ENCODE results near the gene TCEA3. TPM values are rescaled to one million over a fixed set of nuclear protein-coding genes. Genes with fewer than 3 reads are reported as not detected.

The TCEA3 gene
- total and polyA plus RNA-seq, 2 experiments from 2014 or later = not detected

GRCh38 chr1:23408797-23409290 lies 15.7 kb downstream of the TCEA3 start:
- peaks cover 17% of the 10 kb centered on the region for H3K27me3 Mint-ChIP-seq (ENCODE audit: insufficient read depth, low read depth, poor library complexity)

More at GRCh38 chr1:23408797-23409290, 15.7 kb downstream of the TCEA3 start:
- Histone ChIP-seq H3K36me3 (ENCODE audit: insufficient read depth) (no peaks in the 10 kb centered on the region), H2AFZ (no peak overlapping the region), H3K4me2 (no peak overlapping the region), H3K4me3 (no peak overlapping the region), H3F3A (replicated peaks; ENCODE audit: low read depth) (no peaks in the 10 kb centered on the region), H3K79me2 (replicated peaks; ENCODE audit: insufficient read depth) (no peaks in the 10 kb centered on the region), H3K27me3 (ENCODE audit: insufficient read depth) (peaks cover 96% of the 10 kb centered on the region), H3K9me2 (ENCODE audit: insufficient read depth) (no peaks in the 10 kb centered on the region), H3K4me1 (ENCODE audit: insufficient read depth) (no peaks in the 10 kb centered on the region), H4K20me1 (replicated peaks; ENCODE audit: insufficient read depth) (0 out of 2 replicates have a peak, but pooled peaks cover 8% of the 10 kb centered on the region), H3K27ac (ENCODE audit: low read depth) (no peak overlapping the region)
- Mint-ChIP-seq H3K4me1 (no peaks in the 10 kb centered on the region; the same call in 2 of the 3 replicates), H3K4me3 (no peak overlapping the region), H3K36me3 (ENCODE audit: low read depth) (no peaks in the 10 kb centered on the region), H3K27ac (no peak overlapping the region), H3K9me3 (no peaks in the 10 kb centered on the region; the same call in 2 of the 3 replicates)
- TF ChIP-seq STAT1 (IDR thresholded peaks at IDR 0.05; ENCODE audit: unreplicated experiment) (no peak), ETS1 (IDR thresholded peaks at IDR 0.05) (no peak), POLR2AphosphoS5 (IDR thresholded peaks at IDR 0.05; ENCODE audit: low read depth) (no peak), ZNF114 (CRISPR knock-in tag; IDR thresholded peaks at IDR 0.05) (no peak), EZH2 (IDR thresholded peaks at IDR 0.05; ENCODE audit: low read depth, unreplicated experiment) (no peak), CTCF (conservative IDR thresholded peaks at IDR 0.05; ENCODE audit: low read depth in 2 of 2) (no peak), ZNF331 (CRISPR knock-in tag; IDR thresholded peaks at IDR 0.05; ENCODE audit: low read depth) (no peak), JUNB (IDR thresholded peaks at IDR 0.05; ENCODE audit: unreplicated experiment) (no peak), EZH2phosphoT487 (IDR thresholded peaks at IDR 0.05; ENCODE audit: unreplicated experiment) (no peak), REST (IDR thresholded peaks at IDR 0.05; ENCODE audit: unreplicated experiment) (no peak), CREB1 (CRISPR knock-in tag; IDR thresholded peaks at IDR 0.05; ENCODE audit: low read depth) (no peak), ZNF462 (CRISPR knock-in tag; IDR thresholded peaks at IDR 0.05) (no peak), NANOG (IDR thresholded peaks at IDR 0.05; ENCODE audit: borderline replicate concordance) (no peak)
- DNase-seq (ENCODE audit: low spot score) = no peak
- no peak for ATAC-seq
